AG10803 (cell line): ENCODE results near the gene STAM.

Source experiments
- DNase-seq: peaks from one replicate; pipeline ENCODE4 v3.0.0; 2010; ENCODE audit warnings: low read depth
- H3K4me3 ChIP-seq: 2 replicates; pipeline ENCODE4 v1.5.1; 2011; ENCODE audit warnings: mild to moderate bottlenecking, low read length, control low read depth
- CTCF ChIP-seq: conservative IDR thresholded peaks from 2 replicates; pipeline ENCODE4 v1.5.1; 2011; ENCODE audit warnings: mild to moderate bottlenecking, low read length, control low read depth, inconsistent platforms

STAM gene

GRCh38 chr10:17645621-17646345, 1.8 kb downstream of the STAM start:
- no peak for TF ChIP-seq CTCF
- peak overlapping the region; percentile 97 for H3K4me3 ChIP-seq
- DNase-seq: no peak

- TF ChIP-seq CTCF: no peak
- no peak overlapping the region for H3K4me3 ChIP-seq
- DNase-seq: no peak
Observed at GRCh38 chr10:17647326-17647725, 3.4 kb downstream of the STAM start.

GRCh38 chr10:17648243-17649035, 4.5 kb downstream of the STAM start:
- no peak for TF ChIP-seq CTCF
- H3K4me3 ChIP-seq: no peak overlapping the region
- DNase-seq: no peak

GRCh38 chr10:17649052-17649451, 5.1 kb downstream of the STAM start:
- no peak for TF ChIP-seq CTCF

GRCh38 chr10:17649836-17650235, 5.9 kb downstream of the STAM start:
- no peak for TF ChIP-seq CTCF
- H3K4me3 ChIP-seq: no peak overlapping the region
- peak; percentile 46 for DNase-seq

More at GRCh38 chr10:17649052-17649451, 5.1 kb downstream of the STAM start:
- no peak for DNase-seq
- no peak overlapping the region for H3K4me3 ChIP-seq

GRCh38 chr10:17650416-17650815, 6.5 kb downstream of the STAM start:
- no peak for DNase-seq
- no peak overlapping the region for H3K4me3 ChIP-seq

More at GRCh38 chr10:17650416-17650815, 6.5 kb downstream of the STAM start:
- no peak for TF ChIP-seq CTCF
